ENCODE measurements around the gene NOS1. TPM values are rescaled to one million over a fixed set of nuclear protein-coding genes. Genes with fewer than 3 reads are reported as not detected.

The NOS1 gene
- total and polyA plus RNA-seq, 2 of the 8 experiments (the other 6 are each of a cell fraction or from before 2014, with no cell fraction given) = 1.5 to 2.0 TPM

DNA sequence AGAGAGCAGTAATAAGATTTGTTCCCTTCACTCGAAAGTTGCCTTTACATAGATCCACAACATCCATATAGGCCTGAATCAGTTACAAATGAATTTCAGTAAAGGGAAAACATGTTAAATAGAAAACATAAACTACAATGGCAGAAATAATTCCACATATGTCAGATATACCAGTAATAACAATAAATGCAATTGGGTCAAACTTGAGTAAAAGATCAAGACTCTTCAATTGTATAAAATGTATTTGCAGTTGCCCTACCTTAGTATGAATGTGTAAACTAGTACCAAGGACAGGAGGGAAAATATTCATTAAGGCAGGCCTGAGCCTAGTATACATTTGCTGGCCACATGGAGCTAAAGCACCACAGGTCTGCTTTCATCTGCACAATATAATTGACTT is 17.6 kb downstream of the NOS1 start (continued):
- TF ChIP-seq RAD21 (IDR thresholded peaks at IDR 0.05 in 1 of 2, conservative IDR thresholded peaks at IDR 0.05 in 1 of 2; ENCODE audit: low read depth in 2 of 2, low read length in 2 of 2) (no peak), TEAD4 (IDR thresholded peaks at IDR 0.05; ENCODE audit: low read depth, low read length) (no peak), POLR2A (IDR thresholded peaks at IDR 0.05; ENCODE audit: control extremely low read depth in 1 of 2, low read depth in 2 of 2, low read length in 2 of 2) (no peak), TAF7 (optimal IDR thresholded peaks at IDR 0.05; ENCODE audit: borderline replicate concordance, low read depth, low read length) (no peak)

Data from H1 (cell line).